Prostate gland (tissue), 2 donors: ENCODE measurements around the gene GLG1.

Source experiments
- CTCF ChIP-seq, 4 experiments: fragments of 200-600 bp in 2 of 4; fragments of 450-650 bp in 2 of 4; sonication (generic) in 2 of 4; IDR thresholded peaks; 1 replicate in 3 of 4; 2 replicates in 1 of 4; pipeline ENCODE4 v1.5.1; 2016 to 2019; ENCODE audit warnings: antibody characterized with exemption in 4 of 4, mild to moderate bottlenecking in 2 of 4, moderate library complexity in 2 of 4
- POLR2A ChIP-seq: fragments of 450-650 bp; IDR thresholded peaks from one replicate; pipeline ENCODE4 v1.6.1; 2016; ENCODE audit warnings: antibody characterized with exemption, mild to moderate bottlenecking
- POLR2AphosphoS5 ChIP-seq: sonication (generic); formaldehyde crosslinking; IDR thresholded peaks from one replicate; pipeline ENCODE4 v1.6.1; 2017; ENCODE audit warnings: antibody characterized with exemption

DNA sequence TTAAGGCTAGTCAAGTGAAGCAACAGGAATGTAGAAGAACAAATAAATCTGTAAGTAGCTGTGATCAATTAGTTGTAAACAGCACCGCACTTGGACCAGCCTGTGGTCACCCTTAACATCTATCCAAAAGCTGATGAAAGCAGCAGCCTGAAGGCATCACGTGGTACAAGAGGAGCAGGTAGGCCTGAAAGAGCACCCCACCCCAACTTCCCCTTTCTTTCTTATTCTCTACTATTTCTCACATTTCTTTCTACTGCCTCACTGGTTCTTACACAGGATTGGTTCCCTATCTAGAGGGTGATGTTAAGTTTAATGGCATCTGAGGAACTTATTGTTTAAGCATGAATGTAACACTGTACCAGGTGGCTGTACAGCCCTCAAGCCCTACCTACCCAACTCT, 143.0 kb downstream of the GLG1 start:
- TF ChIP-seq CTCF (IDR thresholded peaks at IDR 0.05): no peak
- TF ChIP-seq POLR2AphosphoS5: no peak
- no peak for TF ChIP-seq POLR2A
